Neural cell (in vitro differentiated cells): ENCODE measurements around the gene FHOD3.

Experiments used
- EP300 ChIP-seq: fragments of 450-650 bp; conservative IDR thresholded peaks from 2 replicates; pipeline ENCODE4 v1.6.1; 2014; ENCODE audit warnings: antibody characterized with exemption, mild to moderate bottlenecking, moderate library complexity; ENCODE audit not compliant: poor library complexity, severe bottlenecking
- EZH2 ChIP-seq: fragments of 200-600, 300-800 bp; shearing (Covaris generic), sonication (generic); IDR thresholded peaks from 2 replicates; pipeline ENCODE4 v1.6.1; 2014; ENCODE audit warnings: antibody characterized with exemption, low read length, borderline replicate concordance, mild to moderate bottlenecking; ENCODE audit not compliant: insufficient read depth, poor library complexity, severe bottlenecking
- POLR2AphosphoS5 ChIP-seq: IDR thresholded peaks from 2 replicates; pipeline ENCODE4 v1.6.1; 2012
- RAD21 ChIP-seq: fragments of 450-650 bp; conservative IDR thresholded peaks from 2 replicates; pipeline ENCODE4 v1.6.1; 2014; ENCODE audit warnings: antibody characterized with exemption, mild to moderate bottlenecking, moderate library complexity
- SMC3 ChIP-seq: fragments of 450-650 bp; conservative IDR thresholded peaks from 2 replicates; pipeline ENCODE4 v1.6.1; 2014; ENCODE audit warnings: antibody characterized with exemption, mild to moderate bottlenecking, moderate library complexity; ENCODE audit not compliant: poor library complexity
- TF ChIP-seq, protein P1 (sequence below): fragments of 450-650 bp; IDR thresholded peaks from 2 replicates; pipeline ENCODE4 v1.5.1; 2014; ENCODE audit warnings: antibody characterized with exemption, mild to moderate bottlenecking, moderate library complexity; ENCODE audit not compliant: poor library complexity, severe bottlenecking

GRCh38 chr18:36711813-36712444 is 414.4 kb downstream of the FHOD3 start:
- TF ChIP-seq POLR2AphosphoS5 (no peak), EP300 (no peak), EZH2 (no peak), SMC3 (no peak), RAD21 (no peak)
- TF ChIP-seq, protein P1, sequence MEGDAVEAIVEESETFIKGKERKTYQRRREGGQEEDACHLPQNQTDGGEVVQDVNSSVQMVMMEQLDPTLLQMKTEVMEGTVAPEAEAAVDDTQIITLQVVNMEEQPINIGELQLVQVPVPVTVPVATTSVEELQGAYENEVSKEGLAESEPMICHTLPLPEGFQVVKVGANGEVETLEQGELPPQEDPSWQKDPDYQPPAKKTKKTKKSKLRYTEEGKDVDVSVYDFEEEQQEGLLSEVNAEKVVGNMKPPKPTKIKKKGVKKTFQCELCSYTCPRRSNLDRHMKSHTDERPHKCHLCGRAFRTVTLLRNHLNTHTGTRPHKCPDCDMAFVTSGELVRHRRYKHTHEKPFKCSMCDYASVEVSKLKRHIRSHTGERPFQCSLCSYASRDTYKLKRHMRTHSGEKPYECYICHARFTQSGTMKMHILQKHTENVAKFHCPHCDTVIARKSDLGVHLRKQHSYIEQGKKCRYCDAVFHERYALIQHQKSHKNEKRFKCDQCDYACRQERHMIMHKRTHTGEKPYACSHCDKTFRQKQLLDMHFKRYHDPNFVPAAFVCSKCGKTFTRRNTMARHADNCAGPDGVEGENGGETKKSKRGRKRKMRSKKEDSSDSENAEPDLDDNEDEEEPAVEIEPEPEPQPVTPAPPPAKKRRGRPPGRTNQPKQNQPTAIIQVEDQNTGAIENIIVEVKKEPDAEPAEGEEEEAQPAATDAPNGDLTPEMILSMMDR: no peak
